ENCODE results near the gene BACE2. TPM values are rescaled to one million over a fixed set of nuclear protein-coding genes. Genes with fewer than 3 reads are reported as not detected.

The BACE2 gene
- total and polyA plus RNA-seq, 2 of the 4 experiments (the other 2 are of a cell fraction) = 17.0 to 35.5 TPM

DNA sequence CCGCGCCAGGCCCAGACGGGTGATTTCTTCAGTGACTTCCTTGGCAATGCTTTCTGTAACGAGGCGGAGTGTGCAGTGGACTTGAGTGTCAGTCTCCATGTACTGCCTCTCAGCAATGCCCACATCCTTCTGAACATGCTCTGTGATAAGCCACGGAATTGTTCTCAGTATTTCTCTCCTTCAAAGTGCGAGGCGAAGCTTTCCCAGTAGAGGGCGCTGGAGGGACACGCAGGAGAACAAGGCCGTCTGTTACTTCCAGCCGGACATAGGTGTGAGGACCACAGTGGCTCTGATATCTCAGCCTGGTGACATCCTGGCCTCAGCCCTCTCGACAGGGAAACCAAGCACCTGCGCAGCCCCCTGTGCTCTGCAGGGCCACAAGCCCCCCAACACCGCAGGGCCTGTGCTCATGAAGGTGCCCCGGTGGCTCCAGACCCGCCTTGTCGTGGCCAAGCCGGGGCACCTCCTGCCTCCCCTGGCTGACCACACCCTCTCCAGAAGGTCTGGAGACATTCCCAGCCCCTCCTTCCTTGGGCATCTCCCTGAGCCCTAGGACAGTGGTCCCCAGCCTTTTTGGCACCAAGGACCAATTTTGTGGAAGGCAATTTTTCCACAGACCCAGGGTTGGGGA lies 46.1 kb upstream of the BACE2 start:
- no peak overlapping the region for H3K4ac ChIP-seq (ENCODE audit: low read depth, low read length)
- H3K18ac ChIP-seq (ENCODE audit: low read depth, low read length) = no peak overlapping the region
- H2BK15ac ChIP-seq (ENCODE audit: low read depth, low read length) = no peak overlapping the region
- no peaks in the 10 kb centered on the region for H3K79me1 ChIP-seq (ENCODE audit: low read depth in 1 of 2, low read length in 2 of 2)
- peak overlapping the region; percentile 55 for H2AK9ac ChIP-seq (replicated peaks; ENCODE audit: low read depth, low read length, poor library complexity)
- in situ Hi-C loops (cut with MboI; ENCODE audit: low sequenced_read_pairs) (loop anchor here (10.0 kb wide), 1 partner anchor 333 kb away; no protein-coding TSS in a partner anchor), dilution Hi-C loops (cut with HindIII; ENCODE audit: low sequenced_read_pairs, unreplicated experiment) (no loop called here), intact Hi-C loops (cut with micrococcal nuclease) (loop anchor here (2.0 kb wide), 1 partner anchor 339 kb away; no protein-coding TSS in a partner anchor)
- H4K20me1 ChIP-seq (ENCODE audit: insufficient read depth, low read length) = no peaks in the 10 kb centered on the region
- H3K9me3 ChIP-seq (ENCODE audit: control insufficient read depth, insufficient read depth, low read length) = no peaks in the 10 kb centered on the region
- H3K14ac ChIP-seq (replicated peaks; ENCODE audit: low read depth, low read length) = no peak overlapping the region
- no peak overlapping the region for H4K5ac ChIP-seq (ENCODE audit: low read depth, low read length)
- no peaks in the 10 kb centered on the region for H3K9me1 ChIP-seq (ENCODE audit: insufficient read depth, low read length)
- no peaks in the 10 kb centered on the region for H3K36me3 ChIP-seq (ENCODE audit: control insufficient read depth, insufficient read depth, low read length)
- ChIA-PET POLR2A (ENCODE audit: unreplicated experiment) (no interaction called here), CTCF (interaction anchor here (1.0 kb wide), 1 partner anchor 161 kb away, joined by 3 read pairs; no protein-coding TSS in a partner anchor)
- no peaks in the 10 kb centered on the region for H3K4me1 ChIP-seq (ENCODE audit: control insufficient read depth, insufficient read depth, low read length)
- H4K8ac ChIP-seq (ENCODE audit: low read depth in 2 of 2, low read length in 2 of 2) = no peak overlapping the region
- no peak overlapping the region for H2BK120ac ChIP-seq (ENCODE audit: low read depth, low read length)
- no peak overlapping the region for H3K23ac ChIP-seq (ENCODE audit: low read depth, low read length)
- no peak overlapping the region for H3K9ac ChIP-seq (ENCODE audit: low read depth, low read length)
- H4K91ac ChIP-seq (ENCODE audit: insufficient read depth, low read depth, low read length) = no peak overlapping the region
- no peak overlapping the region for H2AK5ac ChIP-seq (ENCODE audit: low read depth, low read length)
- 30% methylated on average over 10 of the region's 19 CpGs; no CpG with 5 or more reads in 1 of the 2 experiments for WGBS, 2 experiments (ENCODE audit: extremely low coverage in 2 of 2, insufficient read length in 1 of 2)
- H3K4me2 ChIP-seq (ENCODE audit: low read depth, low read length) = no peak overlapping the region
- H2BK20ac ChIP-seq (ENCODE audit: low read depth, low read length) = no peak overlapping the region
- TF ChIP-seq RAD21 (IDR thresholded peaks at IDR 0.05; ENCODE audit: low read length) (peak; percentile 72), POLR2A (IDR thresholded peaks at IDR 0.05; ENCODE audit: low read depth, low read length) (no peak), RCOR1 (IDR thresholded peaks at IDR 0.05; ENCODE audit: insufficient replicate concordance, low read length) (no peak), CTCF (conservative IDR thresholded peaks at IDR 0.05; ENCODE audit: low read depth, low read length) (peak; percentile 78), SMC3 (IDR thresholded peaks at IDR 0.05; ENCODE audit: low read depth, low read length) (peak; percentile 53)
- ATAC-seq (ENCODE audit: low read depth) (peak; percentile 82), DNase-seq (peak; percentile 63)
- H3K4me3 ChIP-seq (ENCODE audit: insufficient read depth, low read depth, low read length) = no peak overlapping the region
- peaks cover 1% of the 10 kb centered on the region for H3K27me3 ChIP-seq (ENCODE audit: control insufficient read depth, insufficient read depth, low read length)
- no peak overlapping the region for H3K56ac ChIP-seq (ENCODE audit: extremely low read depth, insufficient read depth, low read length)
- H2AFZ ChIP-seq (replicated peaks; ENCODE audit: low read length, poor library complexity) = peak overlapping the region; percentile 58
- no peak overlapping the region for H3K27ac ChIP-seq (ENCODE audit: insufficient read depth, low read length)
- no peak overlapping the region for H2BK5ac ChIP-seq (ENCODE audit: low read depth, low read length, poor library complexity, severe bottlenecking)
- BruUV-seq (replicated peaks) = no TSS peak

Measured in IMR-90 (cell line).